Measurements from ENCODE around the gene ERI3. TPM values are rescaled to one million over a fixed set of nuclear protein-coding genes. Genes with fewer than 3 reads are reported as not detected.

ERI3 gene
- total RNA-seq, 1 experiment from 2014 or later = 50.3 TPM

DNA sequence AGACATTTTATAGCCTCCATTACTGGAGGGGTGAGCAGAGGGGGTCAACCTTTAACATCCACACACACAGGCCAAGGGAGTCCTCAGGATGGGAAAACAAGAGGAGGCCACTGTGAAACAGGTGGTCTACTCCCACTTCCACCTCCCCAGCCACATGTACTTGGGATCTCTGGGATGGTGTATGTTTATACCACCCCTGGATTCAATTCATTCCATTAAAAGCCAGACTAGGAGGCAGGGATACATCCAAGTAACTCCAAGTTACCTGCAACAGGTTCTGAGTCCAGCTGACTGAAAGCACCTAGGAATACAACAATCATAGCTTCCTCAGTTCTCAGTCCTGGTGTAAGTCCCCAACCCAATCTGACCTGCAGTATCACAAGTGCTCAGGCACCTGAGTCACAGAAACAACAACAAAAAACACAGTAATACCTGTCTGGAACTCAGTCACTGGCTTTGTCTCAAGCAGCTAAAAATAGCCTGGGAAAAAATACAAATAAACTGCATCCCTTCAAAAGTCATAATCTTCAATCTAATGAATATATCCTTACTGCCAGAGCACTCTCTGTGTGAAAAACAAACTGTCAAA lies 9.8 kb downstream of the ERI3 start:
- H3K36me3 ChIP-seq (ENCODE audit: insufficient read depth, low read length) = 0 out of 2 replicates have a peak, but pooled peaks cover 5% of the 10 kb centered on the region
- H2AFZ ChIP-seq (ENCODE audit: low read length) = no peak overlapping the region
- no peak overlapping the region for H3K9ac ChIP-seq (ENCODE audit: low read length)
- H3K27me3 ChIP-seq (ENCODE audit: low read length) = no peaks in the 10 kb centered on the region
- no peaks in the 10 kb centered on the region for H3K9me3 ChIP-seq (ENCODE audit: low read length)
- H3K4me2 ChIP-seq (ENCODE audit: low read depth, low read length, poor library complexity, severe bottlenecking) = no peak overlapping the region
- H3K79me2 ChIP-seq (ENCODE audit: low read length) = peaks cover 89% of the 10 kb centered on the region
- H3K27ac ChIP-seq (ENCODE audit: low read length) = no peak overlapping the region
- no peaks in the 10 kb centered on the region for H3K9me2 ChIP-seq (replicated peaks; ENCODE audit: insufficient read depth, low read length)
- H3K4me3 ChIP-seq (ENCODE audit: low read length) = no peak overlapping the region
- DNase-seq = no peak
- peaks cover 12% of the 10 kb centered on the region for H3K4me1 ChIP-seq (ENCODE audit: low read length)
- H4K20me1 ChIP-seq (ENCODE audit: insufficient read depth, low read depth, low read length) = no peaks in the 10 kb centered on the region

DNA sequence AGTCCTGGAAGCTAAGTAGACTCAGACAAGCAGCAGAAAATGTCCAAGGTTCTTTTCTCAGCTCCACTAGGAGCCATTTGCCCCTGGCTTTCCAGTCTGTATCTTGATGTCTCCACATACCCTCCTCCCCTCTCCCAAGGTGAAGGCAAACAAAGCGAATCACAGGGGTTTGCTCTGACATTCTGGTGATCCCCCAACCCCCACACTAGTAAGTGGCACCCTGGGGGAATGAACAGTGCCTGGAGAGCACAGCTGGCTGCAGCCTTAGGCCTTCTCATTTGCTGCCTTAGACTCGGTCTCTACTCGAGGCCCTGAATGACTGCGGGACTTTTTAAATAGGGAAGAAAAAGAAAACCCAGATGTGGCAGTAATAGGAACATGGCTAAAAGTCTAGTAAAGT lies 15.3 kb downstream of the ERI3 start:
- Histone ChIP-seq H3K27ac (ENCODE audit: low read length) (no peak overlapping the region), H2AFZ (ENCODE audit: low read length) (no peak overlapping the region), H3K9ac (ENCODE audit: low read length) (no peak overlapping the region), H3K4me1 (ENCODE audit: low read length) (peaks cover 4% of the 10 kb centered on the region), H3K4me2 (ENCODE audit: low read depth, low read length, poor library complexity, severe bottlenecking) (no peak overlapping the region), H3K27me3 (ENCODE audit: low read length) (no peaks in the 10 kb centered on the region), H3K36me3 (ENCODE audit: insufficient read depth, low read length) (peaks cover 34% of the 10 kb centered on the region), H4K20me1 (ENCODE audit: insufficient read depth, low read depth, low read length) (no peaks in the 10 kb centered on the region), H3K9me2 (replicated peaks; ENCODE audit: insufficient read depth, low read length) (no peaks in the 10 kb centered on the region), H3K4me3 (ENCODE audit: low read length) (no peak overlapping the region), H3K9me3 (ENCODE audit: low read length) (no peaks in the 10 kb centered on the region), H3K79me2 (ENCODE audit: low read length) (peaks cover 79% of the 10 kb centered on the region)
- no peak for DNase-seq

DNA sequence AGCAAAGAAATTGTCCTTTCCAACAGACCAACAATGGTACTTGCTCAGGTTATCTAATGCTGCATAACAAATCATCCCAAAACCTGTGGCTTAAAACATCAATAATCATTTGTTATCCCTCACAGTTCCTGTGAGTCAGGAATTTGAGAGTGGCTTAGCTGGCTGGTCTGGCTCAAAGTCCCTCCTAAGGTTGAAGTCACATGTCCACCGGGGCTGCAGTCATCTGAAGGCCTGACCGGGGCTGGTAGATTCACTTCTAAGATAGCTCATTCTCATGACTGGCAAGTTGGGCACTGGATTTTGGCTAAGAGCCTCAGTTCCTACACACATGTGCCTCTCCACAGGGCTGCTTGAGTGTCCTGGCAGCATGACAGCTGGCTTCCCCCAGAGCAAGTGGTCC lies 16.9 kb downstream of the ERI3 start:
- H3K4me3 ChIP-seq (ENCODE audit: low read length) = no peak overlapping the region
- no peaks in the 10 kb centered on the region for H3K27me3 ChIP-seq (ENCODE audit: low read length)
- H3K79me2 ChIP-seq (ENCODE audit: low read length) = peaks cover 80% of the 10 kb centered on the region
- peaks cover 34% of the 10 kb centered on the region for H3K36me3 ChIP-seq (ENCODE audit: insufficient read depth, low read length)
- DNase-seq = no peak
- H4K20me1 ChIP-seq (ENCODE audit: insufficient read depth, low read depth, low read length) = no peaks in the 10 kb centered on the region
- peaks cover 4% of the 10 kb centered on the region for H3K4me1 ChIP-seq (ENCODE audit: low read length)
- no peak overlapping the region for H2AFZ ChIP-seq (ENCODE audit: low read length)
- no peak overlapping the region for H3K4me2 ChIP-seq (ENCODE audit: low read depth, low read length, poor library complexity, severe bottlenecking)
- no peak overlapping the region for H3K27ac ChIP-seq (ENCODE audit: low read length)
- H3K9me2 ChIP-seq (replicated peaks; ENCODE audit: insufficient read depth, low read length) = no peaks in the 10 kb centered on the region
- H3K9me3 ChIP-seq (ENCODE audit: low read length) = no peaks in the 10 kb centered on the region
- H3K9ac ChIP-seq (ENCODE audit: low read length) = no peak overlapping the region

DNA sequence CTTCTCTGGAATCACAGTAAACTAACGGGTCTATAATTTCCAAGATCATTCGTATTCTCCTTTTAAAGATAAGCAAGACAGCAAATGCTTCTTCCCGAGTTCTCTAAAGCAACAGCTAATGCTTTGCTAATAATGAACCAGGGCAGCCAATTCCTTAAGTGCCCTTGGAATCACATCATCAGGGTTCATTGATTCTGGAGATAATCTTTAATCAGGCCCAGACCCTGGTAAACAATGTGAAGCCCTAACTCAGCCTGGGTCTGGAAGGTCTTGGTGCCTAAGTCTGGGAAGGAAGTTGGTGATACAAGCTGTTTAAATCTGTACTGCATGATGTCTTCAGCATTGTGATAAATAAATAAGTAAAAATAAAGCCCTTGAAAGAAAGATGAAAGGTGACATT lies 18.4 kb downstream of the ERI3 start:
- H3K27ac ChIP-seq (ENCODE audit: low read length) = no peak overlapping the region
- no peak overlapping the region for H3K4me3 ChIP-seq (ENCODE audit: low read length)
- H3K4me2 ChIP-seq (ENCODE audit: low read depth, low read length, poor library complexity, severe bottlenecking) = no peak overlapping the region
- H3K4me1 ChIP-seq (ENCODE audit: low read length) = peaks cover 4% of the 10 kb centered on the region
- H2AFZ ChIP-seq (ENCODE audit: low read length) = no peak overlapping the region
- H3K79me2 ChIP-seq (ENCODE audit: low read length) = peaks cover 80% of the 10 kb centered on the region
- H3K9me2 ChIP-seq (replicated peaks; ENCODE audit: insufficient read depth, low read length) = no peaks in the 10 kb centered on the region
- H3K36me3 ChIP-seq (ENCODE audit: insufficient read depth, low read length) = peaks cover 38% of the 10 kb centered on the region
- DNase-seq = no peak
- H3K27me3 ChIP-seq (ENCODE audit: low read length) = no peaks in the 10 kb centered on the region
- no peaks in the 10 kb centered on the region for H4K20me1 ChIP-seq (ENCODE audit: insufficient read depth, low read depth, low read length)
- no peaks in the 10 kb centered on the region for H3K9me3 ChIP-seq (ENCODE audit: low read length)
- no peak overlapping the region for H3K9ac ChIP-seq (ENCODE audit: low read length)

DNA sequence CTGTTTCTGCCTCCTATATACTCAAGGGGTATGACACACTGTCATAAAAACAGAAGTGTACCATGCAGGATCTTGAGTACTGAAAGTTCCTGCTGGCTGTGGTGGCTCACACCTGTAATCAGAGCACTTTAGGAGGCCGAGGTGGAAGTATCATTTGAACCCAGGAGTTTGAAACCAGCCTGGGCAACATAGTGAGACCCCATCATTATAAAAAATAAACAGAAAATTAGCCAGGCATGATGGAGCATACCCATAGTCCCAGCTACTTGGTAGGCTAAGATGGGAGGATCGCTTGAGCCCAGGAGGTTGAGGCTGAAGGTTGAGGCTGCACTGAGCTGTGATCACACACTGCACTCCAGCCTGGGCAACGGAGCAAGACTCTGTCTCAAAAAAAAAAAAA lies 20.1 kb downstream of the ERI3 start:
- no peak overlapping the region for H3K27ac ChIP-seq (ENCODE audit: low read length)
- DNase-seq = no peak
- H3K36me3 ChIP-seq (ENCODE audit: insufficient read depth, low read length) = peaks cover 36% of the 10 kb centered on the region
- H3K4me1 ChIP-seq (ENCODE audit: low read length) = no peaks in the 10 kb centered on the region
- no peaks in the 10 kb centered on the region for H3K27me3 ChIP-seq (ENCODE audit: low read length)
- H3K9me3 ChIP-seq (ENCODE audit: low read length) = no peaks in the 10 kb centered on the region
- no peak overlapping the region for H2AFZ ChIP-seq (ENCODE audit: low read length)
- H4K20me1 ChIP-seq (ENCODE audit: insufficient read depth, low read depth, low read length) = no peaks in the 10 kb centered on the region
- H3K4me3 ChIP-seq (ENCODE audit: low read length) = no peak overlapping the region
- peaks cover 81% of the 10 kb centered on the region for H3K79me2 ChIP-seq (ENCODE audit: low read length)
- no peak overlapping the region for H3K4me2 ChIP-seq (ENCODE audit: low read depth, low read length, poor library complexity, severe bottlenecking)
- no peak overlapping the region for H3K9ac ChIP-seq (ENCODE audit: low read length)
- H3K9me2 ChIP-seq (replicated peaks; ENCODE audit: insufficient read depth, low read length) = no peaks in the 10 kb centered on the region

DNA sequence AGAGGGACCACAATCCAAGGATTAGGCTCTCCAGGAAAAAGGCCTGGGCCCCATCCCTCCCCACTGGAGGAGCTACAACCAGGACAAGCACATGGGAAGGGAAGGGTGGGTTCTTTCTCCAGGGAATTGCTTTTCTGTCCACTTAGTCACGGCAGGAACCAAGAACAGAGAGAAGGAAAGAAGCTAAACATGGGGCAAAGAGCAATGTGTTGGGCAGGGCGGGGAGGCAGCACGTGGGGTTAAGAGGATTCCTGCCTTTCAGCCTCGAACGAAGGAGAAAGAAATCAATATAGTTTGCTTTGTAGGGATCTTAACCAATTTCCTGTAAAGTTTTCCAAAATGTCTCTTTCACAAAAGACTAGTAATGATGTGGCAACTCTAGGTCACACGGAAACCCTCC lies 21.7 kb downstream of the ERI3 start:
- H2AFZ ChIP-seq (ENCODE audit: low read length) = no peak overlapping the region
- peaks cover 81% of the 10 kb centered on the region for H3K79me2 ChIP-seq (ENCODE audit: low read length)
- H3K9me2 ChIP-seq (replicated peaks; ENCODE audit: insufficient read depth, low read length) = no peaks in the 10 kb centered on the region
- H4K20me1 ChIP-seq (ENCODE audit: insufficient read depth, low read depth, low read length) = no peaks in the 10 kb centered on the region
- H3K27ac ChIP-seq (ENCODE audit: low read length) = no peak overlapping the region
- H3K4me1 ChIP-seq (ENCODE audit: low read length) = peaks cover 12% of the 10 kb centered on the region
- no peak overlapping the region for H3K4me2 ChIP-seq (ENCODE audit: low read depth, low read length, poor library complexity, severe bottlenecking)
- peaks cover 24% of the 10 kb centered on the region for H3K36me3 ChIP-seq (ENCODE audit: insufficient read depth, low read length)
- H3K4me3 ChIP-seq (ENCODE audit: low read length) = no peak overlapping the region
- DNase-seq = no peak
- no peak overlapping the region for H3K9ac ChIP-seq (ENCODE audit: low read length)
- no peaks in the 10 kb centered on the region for H3K27me3 ChIP-seq (ENCODE audit: low read length)
- no peaks in the 10 kb centered on the region for H3K9me3 ChIP-seq (ENCODE audit: low read length)

DNA sequence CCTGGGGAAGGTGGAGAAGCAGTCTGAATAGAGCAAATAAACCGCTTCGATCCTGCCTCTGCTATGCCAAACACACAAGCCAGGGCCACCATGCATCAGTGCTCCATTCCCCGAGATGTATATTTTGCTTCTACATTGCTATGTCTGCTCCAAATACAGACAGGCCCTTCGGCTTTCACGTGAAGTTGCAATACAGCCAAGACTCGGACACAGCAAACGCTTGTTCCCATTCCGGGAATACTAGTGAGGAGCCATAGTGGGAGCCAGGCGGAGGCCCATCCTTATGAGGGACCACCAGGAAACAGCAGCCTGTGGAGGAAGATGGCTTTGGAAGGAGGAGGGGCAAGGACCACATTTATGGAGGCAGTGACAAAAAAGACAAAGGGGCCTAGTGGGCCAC lies 22.6 kb downstream of the ERI3 start:
- H2AFZ ChIP-seq (ENCODE audit: low read length) = no peak overlapping the region
- no peak overlapping the region for H3K4me2 ChIP-seq (ENCODE audit: low read depth, low read length, poor library complexity, severe bottlenecking)
- no peaks in the 10 kb centered on the region for H3K9me3 ChIP-seq (ENCODE audit: low read length)
- no peaks in the 10 kb centered on the region for H3K9me2 ChIP-seq (replicated peaks; ENCODE audit: insufficient read depth, low read length)
- H3K9ac ChIP-seq (ENCODE audit: low read length) = no peak overlapping the region
- H3K4me1 ChIP-seq (ENCODE audit: low read length) = peaks cover 15% of the 10 kb centered on the region
- H4K20me1 ChIP-seq (ENCODE audit: insufficient read depth, low read depth, low read length) = no peaks in the 10 kb centered on the region
- no peak for DNase-seq
- H3K4me3 ChIP-seq (ENCODE audit: low read length) = no peak overlapping the region
- no peaks in the 10 kb centered on the region for H3K27me3 ChIP-seq (ENCODE audit: low read length)
- peaks cover 18% of the 10 kb centered on the region for H3K36me3 ChIP-seq (ENCODE audit: insufficient read depth, low read length)
- peaks cover 81% of the 10 kb centered on the region for H3K79me2 ChIP-seq (ENCODE audit: low read length)
- H3K27ac ChIP-seq (ENCODE audit: low read length) = no peak overlapping the region

DNA sequence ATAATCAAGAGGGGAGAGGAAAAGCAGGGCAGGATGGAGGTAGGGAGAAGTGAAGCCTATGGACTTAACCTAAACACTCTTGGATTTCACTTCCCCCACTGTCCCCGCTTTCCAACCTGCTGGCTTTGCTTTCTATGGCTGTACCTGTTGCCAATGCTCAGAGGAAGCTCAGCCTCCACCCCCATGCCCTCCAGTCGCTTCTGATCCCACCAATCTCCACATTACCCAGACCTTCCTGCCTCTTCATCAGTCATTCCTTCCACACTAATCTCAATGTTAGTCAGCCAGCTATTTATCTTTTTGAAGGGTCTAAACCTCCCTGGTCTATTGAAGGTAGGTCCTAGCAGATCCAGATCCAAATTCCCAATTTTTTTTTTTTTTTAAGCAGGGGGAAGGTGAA lies 24.1 kb downstream of the ERI3 start:
- Histone ChIP-seq H3K9ac (ENCODE audit: low read length) (no peak overlapping the region), H4K20me1 (ENCODE audit: insufficient read depth, low read depth, low read length) (no peaks in the 10 kb centered on the region), H3K9me3 (ENCODE audit: low read length) (no peaks in the 10 kb centered on the region), H3K27ac (ENCODE audit: low read length) (no peak overlapping the region), H3K4me1 (ENCODE audit: low read length) (peaks cover 15% of the 10 kb centered on the region), H2AFZ (ENCODE audit: low read length) (no peak overlapping the region), H3K27me3 (ENCODE audit: low read length) (no peaks in the 10 kb centered on the region), H3K36me3 (ENCODE audit: insufficient read depth, low read length) (peaks cover 13% of the 10 kb centered on the region), H3K4me2 (ENCODE audit: low read depth, low read length, poor library complexity, severe bottlenecking) (no peak overlapping the region), H3K4me3 (ENCODE audit: low read length) (no peak overlapping the region), H3K79me2 (ENCODE audit: low read length) (peaks cover 87% of the 10 kb centered on the region), H3K9me2 (replicated peaks; ENCODE audit: insufficient read depth, low read length) (no peaks in the 10 kb centered on the region)
- DNase-seq = no peak
